HEK293 (cell line): ENCODE results near the gene CD109.

Source experiments
- CTCF ChIP-seq: fragments of 450-650 bp; formaldehyde crosslinking; IDR thresholded peaks from 2 replicates; pipeline ENCODE4 v1.5.1; 2016; ENCODE audit warnings: missing biosample characterization, missing genetic modification characterization
- ZNF335 ChIP-seq: fragments of 450-650 bp; formaldehyde crosslinking; conservative IDR thresholded peaks from 2 replicates; pipeline ENCODE4 v1.5.1; 2016; ENCODE audit warnings: missing biosample characterization, missing genetic modification characterization
- ZSCAN18 ChIP-seq: fragments of 450-650 bp; formaldehyde crosslinking; IDR thresholded peaks from 2 replicates; pipeline ENCODE4 v1.5.1; 2016; ENCODE audit warnings: missing biosample characterization, missing genetic modification characterization

- TF ChIP-seq ZSCAN18 (tag by site-specific recombination) (no peak), ZNF335 (tag by site-specific recombination) (no peak), CTCF (tag by site-specific recombination) (no peak)
These were observed 47.8 kb upstream of the CD109 start for GRCh38 chr6:73648166-73648565.
